PC-3 (cell line): ENCODE measurements around the gene DNASE1L2. TPM values are rescaled to one million over a fixed set of nuclear protein-coding genes. Genes with fewer than 3 reads are reported as not detected.

Experiments
- ATAC-seq: fragments of 200-7000 bp; cut with Tn5 transposase; 2 replicates; pipeline ENCODE4 v1.9.1; 2020; ENCODE audit warnings: mild to moderate bottlenecking, moderate library complexity
- BruUV-seq: library from RNA; stranded (reverse); fragments of 400-500 nt; replicated peaks from 2 replicates; lab custom pipeline; 2021; lab: Mats Ljungman, UMichigan
- CTCF ChIA-PET: fragments of 300-600 bp; sonication (Branson Sonifier 250); formaldehyde crosslinking; loops from one replicate; lab custom pipeline; 2022; ENCODE audit warnings: antibody characterized with exemption; lab: Charles Lee
- POLR2A ChIA-PET: fragments of 300-600 bp; sonication (Branson Sonifier 250); formaldehyde crosslinking; loops from one replicate; lab custom pipeline; 2022; ENCODE audit warnings: antibody characterized with exemption; ENCODE audit not compliant: unreplicated experiment; lab: Charles Lee
- DNase-seq: peaks from one replicate; pipeline ENCODE4 v3.0.0-alpha.2; 2015
- H2AFZ ChIP-seq: fragments of 300-600 bp; sonication (generic); 2 replicates; pipeline ENCODE4 v1.6.0; 2016; ENCODE audit warnings: antibody characterized with exemption, low read length
- H3F3A ChIP-seq: fragments of 300-600 bp; sonication (generic); one replicate; pipeline ENCODE4 v1.6.0; 2017; ENCODE audit warnings: antibody characterized with exemption, low read length, control low read depth, mild to moderate bottlenecking; ENCODE audit not compliant: unreplicated experiment
- H3K27ac ChIP-seq: fragments of 300-600 bp; sonication (generic); 2 replicates; pipeline ENCODE4 v1.5.1; 2016; ENCODE audit warnings: mild to moderate bottlenecking, low read length
- H3K27me3 ChIP-seq: fragments of 300-600 bp; sonication (generic); 2 replicates; pipeline ENCODE4 v1.6.1; 2016; ENCODE audit warnings: low read length, mixed read lengths
- H3K36me3 ChIP-seq: fragments of 300-600 bp; sonication (generic); 2 replicates; pipeline ENCODE4 v1.6.1; 2016; ENCODE audit warnings: low read depth, mixed run types, low read length, mixed read lengths
- H3K4me1 ChIP-seq: fragments of 300-600 bp; sonication (generic); 2 replicates; pipeline ENCODE4 v1.5.1; 2016; ENCODE audit warnings: low read length; ENCODE audit not compliant: insufficient read depth
- H3K4me2 ChIP-seq: fragments of 300-600 bp; sonication (generic); 2 replicates; pipeline ENCODE4 v1.6.0; 2016; ENCODE audit warnings: low read length
- H3K4me3 ChIP-seq: fragments of 300-600 bp; sonication (generic); 2 replicates; pipeline ENCODE4 v1.5.1; 2016; ENCODE audit warnings: mild to moderate bottlenecking, low read length, mixed read lengths
- H3K79me2 ChIP-seq: fragments of 300-600 bp; sonication (generic); 2 replicates; pipeline ENCODE4 v1.6.1; 2017; ENCODE audit warnings: low read length, mixed read lengths
- H3K9ac ChIP-seq: fragments of 300-600 bp; sonication (generic); 2 replicates; pipeline ENCODE4 v1.6.0; 2016; ENCODE audit warnings: mild to moderate bottlenecking, low read length
- H3K9me2 ChIP-seq: fragments of 300-600 bp; sonication (generic); replicated peaks from 2 replicates; pipeline ENCODE4 v1.6.1; 2016; ENCODE audit warnings: mixed run types, low read length, mixed read lengths
- H3K9me3 ChIP-seq: fragments of 300-600 bp; sonication (generic); 2 replicates; pipeline ENCODE4 v1.6.1; 2016; ENCODE audit warnings: low read length, mixed read lengths
- H4K20me1 ChIP-seq: fragments of 300-600 bp; sonication (generic); 2 replicates; pipeline ENCODE4 v1.6.1; 2016; ENCODE audit warnings: low read length, mixed read lengths
- CTCF ChIP-seq: fragments of 300-600 bp; sonication (generic); conservative IDR thresholded peaks from 2 replicates; pipeline ENCODE4 v1.5.1; 2017; ENCODE audit warnings: antibody characterized with exemption, low read depth, mild to moderate bottlenecking, low read length
- EZH2 ChIP-seq: fragments of 300-600 bp; sonication (generic); IDR thresholded peaks from one replicate; pipeline ENCODE4 v1.6.1; 2017; ENCODE audit warnings: antibody characterized with exemption, mild to moderate bottlenecking, low read length; ENCODE audit not compliant: unreplicated experiment
- EZH2phosphoT487 ChIP-seq: fragments of 300-600 bp; sonication (generic); IDR thresholded peaks from 2 replicates; pipeline ENCODE4 v1.6.1; 2018; ENCODE audit warnings: mild to moderate bottlenecking, antibody characterized with exemption, low read length, borderline replicate concordance
- intact Hi-C: fragments of 100-400 bp; cut with micrococcal nuclease; formaldehyde crosslinking; loops from 2 replicates; pipeline ENCODE4 v1.9.0; 2023
- total RNA-seq: library from RNA; depleted of rRNA; stranded (reverse); fragments of >200 nt; gene quantifications from 2 replicates; pipeline ENCODE4 v1.2.3, GENCODE V29; 2014

DNASE1L2 gene
- total RNA-seq, 1 experiment from 2014 or later: 2.7 TPM

- no peak overlapping the region for H3K4me3 ChIP-seq
- no peaks in the 10 kb centered on the region for H3F3A ChIP-seq
- CTCF ChIA-PET: no interaction called here
- H3K4me2 ChIP-seq: no peak overlapping the region
- TF ChIP-seq CTCF: no peak
- no peak for TF ChIP-seq EZH2phosphoT487
- TF ChIP-seq EZH2: no peak
- H3K4me1 ChIP-seq: no peaks in the 10 kb centered on the region
- H4K20me1 ChIP-seq: no peaks in the 10 kb centered on the region
- no peak overlapping the region for H3K9ac ChIP-seq
- no peak overlapping the region for H2AFZ ChIP-seq
- H3K9me2 ChIP-seq: no peaks in the 10 kb centered on the region
- intact Hi-C loops: no loop called here
- H3K36me3 ChIP-seq: no peaks in the 10 kb centered on the region
- no peaks in the 10 kb centered on the region for H3K79me2 ChIP-seq
- DNase-seq (no peak), ATAC-seq (no peak)
- no peak overlapping the region for H3K27ac ChIP-seq
- no TSS peak for BruUV-seq
- no peaks in the 10 kb centered on the region for H3K27me3 ChIP-seq
- POLR2A ChIA-PET: no interaction called here
- no peaks in the 10 kb centered on the region for H3K9me3 ChIP-seq
These were observed 47.8 kb upstream of the DNASE1L2 start for GRCh38 chr16:2188395-2188794.

- H3K9me2 ChIP-seq: no peaks in the 10 kb centered on the region
- H3F3A ChIP-seq: no peaks in the 10 kb centered on the region
- BruUV-seq: no TSS peak
- intact Hi-C loops: no loop called here
- TF ChIP-seq EZH2phosphoT487 (no peak), CTCF (no peak), EZH2 (no peak)
- ATAC-seq (no peak), DNase-seq (no peak)
- H3K4me1 ChIP-seq: no peaks in the 10 kb centered on the region
- POLR2A ChIA-PET: no interaction called here
- no peaks in the 10 kb centered on the region for H4K20me1 ChIP-seq
- no peak overlapping the region for H3K4me3 ChIP-seq
- H3K27me3 ChIP-seq: no peaks in the 10 kb centered on the region
- CTCF ChIA-PET: no interaction called here
- no peaks in the 10 kb centered on the region for H3K36me3 ChIP-seq
- H3K9ac ChIP-seq: no peak overlapping the region
- no peak overlapping the region for H2AFZ ChIP-seq
- H3K79me2 ChIP-seq: no peaks in the 10 kb centered on the region
- H3K4me2 ChIP-seq: no peak overlapping the region
- H3K27ac ChIP-seq: no peak overlapping the region
- no peaks in the 10 kb centered on the region for H3K9me3 ChIP-seq
These were observed 46.9 kb upstream of the DNASE1L2 start for GRCh38 chr16:2189252-2189893.

GRCh38 chr16:2190002-2190658, 46.1 kb upstream of the DNASE1L2 start:
- H3K27me3 ChIP-seq: no peaks in the 10 kb centered on the region
- H2AFZ ChIP-seq: no peak overlapping the region
- peaks cover 5% of the 10 kb centered on the region; the same call in 1 of the 2 replicates for H3K4me1 ChIP-seq
- BruUV-seq: no TSS peak
- H3F3A ChIP-seq: no peaks in the 10 kb centered on the region
- no peak overlapping the region for H3K27ac ChIP-seq
- no peak overlapping the region for H3K4me3 ChIP-seq
- H3K79me2 ChIP-seq: no peaks in the 10 kb centered on the region
- ATAC-seq: no peak
- intact Hi-C loops: no loop called here
- H4K20me1 ChIP-seq: no peaks in the 10 kb centered on the region
- CTCF ChIA-PET: no interaction called here
- TF ChIP-seq EZH2 (no peak), CTCF (no peak), EZH2phosphoT487 (no peak)
- no peak for DNase-seq
- H3K9me2 ChIP-seq: no peaks in the 10 kb centered on the region
- H3K36me3 ChIP-seq: no peaks in the 10 kb centered on the region
- no peak overlapping the region for H3K9ac ChIP-seq
- H3K4me2 ChIP-seq: no peak overlapping the region
- no peaks in the 10 kb centered on the region for H3K9me3 ChIP-seq
- POLR2A ChIA-PET: no interaction called here
